T-cell (primary cell): ENCODE data around the gene SLC49A4. TPM values are rescaled to one million over a fixed set of nuclear protein-coding genes. Genes with fewer than 3 reads are reported as not detected.
A peak's percentile ranks its signal among the peaks of the same experiment; 100 is the strongest.

Experiments
- ATAC-seq, 4 experiments: fragments of 200-7000 bp in 3 of 4; fragments of 150-1000 bp in 1 of 4; cut with Tn5 transposase; replicated peaks in 1 of 4; 1 replicate in 3 of 4; 2 replicates in 1 of 4; pipeline ENCODE4 v1.10.0; 2021; ENCODE audit warnings: moderate library complexity in 3 of 4, mild to moderate bottlenecking in 2 of 4, moderate number of reproducible peaks in 1 of 4
- CTCF ChIA-PET, 2 donors: fragments of 300-600 bp; sonication (Branson Sonifier 250); formaldehyde crosslinking; loops; one replicate each; lab custom pipeline; 2022; ENCODE audit warnings: antibody characterized with exemption in 2 of 2; lab: Charles Lee
- POLR2A ChIA-PET, 2 donors: fragments of 300-600 bp; sonication (Branson Sonifier 250); formaldehyde crosslinking; loops; one replicate each; lab custom pipeline; 2022; ENCODE audit warnings: antibody characterized with exemption in 2 of 2; lab: Charles Lee
- DNase-seq, 35 experiments: peaks; one replicate each; pipeline versions ENCODE4 v3.0.0 to v3.0.0-alpha.2; 2013 to 2023
- H3K27ac ChIP-seq: one replicate; pipeline ENCODE4 v1.5.1; 2013; ENCODE audit warnings: low read length
- H3K27me3 ChIP-seq, 2 experiments: replicated peaks in 1 of 2; 1 replicate in 1 of 2; 2 replicates in 1 of 2; pipeline versions ENCODE4 v1.6.1 to v1.7.0; 2013; ENCODE audit warnings: low read length in 1 of 2, mixed read lengths in 1 of 2; ENCODE audit not compliant: control insufficient read depth in 2 of 2, insufficient read depth in 2 of 2; ENCODE audit errors: extremely low read depth in 1 of 2
- H3K36me3 ChIP-seq, 2 donors: 1 replicate in 1 of 2; 2 replicates in 1 of 2; pipeline versions ENCODE4 v1.6.1 to v1.7.0; 2013; ENCODE audit warnings: low read length in 1 of 2; ENCODE audit not compliant: control insufficient read depth in 2 of 2, insufficient read depth in 1 of 2; ENCODE audit errors: extremely low read depth in 1 of 2
- H3K4me1 ChIP-seq, 2 experiments: 1 replicate in 1 of 2; 2 replicates in 1 of 2; pipeline versions ENCODE4 v1.6.1 to v1.7.0; 2013; ENCODE audit warnings: low read length in 2 of 2, mixed read lengths in 1 of 2; ENCODE audit not compliant: insufficient read depth in 2 of 2, control insufficient read depth in 1 of 2; ENCODE audit errors: extremely low read depth in 1 of 2
- H3K4me3 ChIP-seq, 2 donors: 1 replicate in 1 of 2; 2 replicates in 1 of 2; pipeline versions ENCODE4 v1.5.1 to v1.7.0; 2013; ENCODE audit warnings: mild to moderate bottlenecking in 2 of 2, low read length in 1 of 2, moderate library complexity in 1 of 2; ENCODE audit not compliant: control insufficient read depth in 1 of 2; ENCODE audit errors: extremely low read depth in 1 of 2
- H3K9me3 ChIP-seq: 2 replicates; pipeline ENCODE4 v1.7.0; 2013
- H3K27ac Mint-ChIP-seq, 2 donors: one replicate each; pipeline ENCODE4 v1.8.0; 2020 to 2021; ENCODE audit warnings: mild to moderate bottlenecking in 2 of 2, mixed read lengths in 2 of 2
- H3K27me3 Mint-ChIP-seq, 2 donors: one replicate each; pipeline ENCODE4 v1.8.0; 2021 to 2022; ENCODE audit warnings: mixed read lengths in 2 of 2
- H3K36me3 Mint-ChIP-seq: one replicate; pipeline ENCODE4 v1.8.0; 2021; ENCODE audit warnings: mixed read lengths
- H3K4me1 Mint-ChIP-seq, 3 donors: one replicate each; pipeline ENCODE4 v1.8.0; 2020 to 2022; ENCODE audit warnings: mixed read lengths in 3 of 3, mild to moderate bottlenecking in 1 of 3
- H3K4me3 Mint-ChIP-seq, 3 donors: one replicate each; pipeline ENCODE4 v1.8.0; 2020 to 2022; ENCODE audit warnings: mild to moderate bottlenecking in 3 of 3, mixed read lengths in 3 of 3, moderate library complexity in 3 of 3
- H3K9me3 Mint-ChIP-seq, 3 donors: one replicate each; pipeline ENCODE4 v1.8.0; 2020 to 2022; ENCODE audit warnings: mixed read lengths in 3 of 3
- WGBS: methylation state at CpG from one replicate; pipeline ENCODE4 v1.1.5; 2013; ENCODE audit warnings: missing lambda C conversion rate; ENCODE audit not compliant: insufficient coverage; 5-methylcytosine and 5-hydroxymethylcytosine counted together
- total RNA-seq, 35 experiments: library from RNA in 6 of 35; stranded (reverse) in 6 of 35; fragments of 120-200 nt in 1 of 35; gene quantifications; one replicate each; pipeline versions ENCODE4 v1.2.1 to v1.2.4 and lab custom pipeline; 2013 to 2026

Gene SLC49A4
- total RNA-seq, 5 donors from 2014 or later (not counting 1 experiment from before 2014, with no cell fraction given): 6.6 to 8.3 (median 7.6) TPM

- peaks cover 64% of the 10 kb centered on the region for H3K36me3 Mint-ChIP-seq
- CTCF ChIA-PET: no interaction called here
- no CpG with 5 or more reads among the region's 4 CpGs for WGBS
These were observed 30.6 kb downstream of the SLC49A4 start for GRCh38 chr3:122825460-122825859.

GRCh38 chr3:122826278-122826677 lies 31.4 kb downstream of the SLC49A4 start:
- POLR2A ChIA-PET: interaction anchor here in 1 of 2 donors (0.6 kb wide), 1 partner anchor 1215 kb away, joined by 3 read pairs; no protein-coding TSS in a partner anchor
- ATAC-seq: no peak
- H3K27me3 ChIP-seq: no peaks in the 10 kb centered on the region
- H3K4me1 ChIP-seq: no peaks in the 10 kb centered on the region
- DNase-seq: no peak
- H3K9me3 ChIP-seq: no peaks in the 10 kb centered on the region
- no CpG with 5 or more reads among the region's 1 CpG for WGBS
- H3K27ac ChIP-seq: no peak overlapping the region
- H3K36me3 ChIP-seq: peaks cover 0 to 7% of the 10 kb centered on the region in 2 donors
- Mint-ChIP-seq H3K4me1 (no peaks in the 10 kb centered on the region), H3K36me3 (peaks cover 63% of the 10 kb centered on the region), H3K9me3 (no peaks in the 10 kb centered on the region), H3K4me3 (no peak overlapping the region), H3K27ac (no peak overlapping the region), H3K27me3 (no peaks in the 10 kb centered on the region)
- CTCF ChIA-PET: no interaction called here
- no peak overlapping the region for H3K4me3 ChIP-seq

More at GRCh38 chr3:122825460-122825859, 30.6 kb downstream of the SLC49A4 start:
- DNase-seq: no peak
- H3K9me3 Mint-ChIP-seq: no peaks in the 10 kb centered on the region
- no peak overlapping the region for H3K4me3 Mint-ChIP-seq
- POLR2A ChIA-PET: no interaction called here
- no peaks in the 10 kb centered on the region for H3K27me3 Mint-ChIP-seq
- Histone ChIP-seq H3K27me3 (no peaks in the 10 kb centered on the region), H3K4me3 (no peak overlapping the region), H3K36me3 (peaks cover 0 to 7% of the 10 kb centered on the region in 2 donors), H3K9me3 (no peaks in the 10 kb centered on the region), H3K4me1 (no peaks in the 10 kb centered on the region), H3K27ac (no peak overlapping the region)
- no peak for ATAC-seq
- no peak overlapping the region for H3K27ac Mint-ChIP-seq
- no peaks in the 10 kb centered on the region for H3K4me1 Mint-ChIP-seq

- 97% methylated on average over 3 of the region's 4 CpGs for WGBS
- Histone ChIP-seq H3K36me3 (peaks cover 0 to 8% of the 10 kb centered on the region in 2 donors), H3K4me1 (no peaks in the 10 kb centered on the region), H3K4me3 (no peak overlapping the region), H3K27me3 (no peaks in the 10 kb centered on the region), H3K27ac (no peak overlapping the region), H3K9me3 (no peaks in the 10 kb centered on the region)
- Mint-ChIP-seq H3K4me3 (no peak overlapping the region), H3K36me3 (peaks cover 56% of the 10 kb centered on the region), H3K4me1 (no peaks in the 10 kb centered on the region), H3K27me3 (no peaks in the 10 kb centered on the region), H3K9me3 (no peaks in the 10 kb centered on the region), H3K27ac (no peak overlapping the region)
- ATAC-seq (no peak), DNase-seq (no peak)
- ChIA-PET CTCF (no interaction called here), POLR2A (interaction anchor here in 1 of 2 donors (0.7 kb wide), 1 partner anchor 73 kb away, joined by 4 read pairs; no protein-coding TSS in a partner anchor)
These were observed 33.4 kb downstream of the SLC49A4 start for GRCh38 chr3:122828281-122828680.

GRCh38 chr3:122835590-122835989 lies 40.7 kb downstream of the SLC49A4 start:
- peaks cover 39% of the 10 kb centered on the region for H3K36me3 Mint-ChIP-seq
- Histone ChIP-seq H3K27me3 (no peaks in the 10 kb centered on the region), H3K27ac (no peak overlapping the region), H3K36me3 (peaks cover 0 to 2% of the 10 kb centered on the region in 2 donors), H3K4me1 (no peaks in the 10 kb centered on the region), H3K9me3 (no peaks in the 10 kb centered on the region), H3K4me3 (no peak overlapping the region)
- H3K4me1 Mint-ChIP-seq: no peaks in the 10 kb centered on the region
- no peak overlapping the region for H3K4me3 Mint-ChIP-seq
- no peak for ATAC-seq
- WGBS: no CpG with 5 or more reads among the region's 2 CpGs
- no peaks in the 10 kb centered on the region for H3K27me3 Mint-ChIP-seq
- no peak overlapping the region for H3K27ac Mint-ChIP-seq
- H3K9me3 Mint-ChIP-seq: peaks cover 0 to 4% (median 0%) of the 10 kb centered on the region in 3 donors
- CTCF ChIA-PET: no interaction called here
- POLR2A ChIA-PET: interaction anchor here in 1 of 2 donors (0.6 kb wide), 1 partner anchor 205 kb away, joined by 4 read pairs; no protein-coding TSS in a partner anchor
- DNase-seq: no peak

GRCh38 chr3:122843604-122844003 lies 48.7 kb downstream of the SLC49A4 start:
- no peaks in the 10 kb centered on the region for H3K4me1 ChIP-seq
- H3K9me3 ChIP-seq: no peaks in the 10 kb centered on the region
- ChIA-PET POLR2A (no interaction called here), CTCF (no interaction called here)
- DNase-seq (peak in 1 of 35 experiments; percentile 2), ATAC-seq (no peak)
- H3K4me3 ChIP-seq: no peak overlapping the region
- Mint-ChIP-seq H3K9me3 (peaks cover 0 to under 1% (median 0%) of the 10 kb centered on the region in 3 donors), H3K27ac (no peak overlapping the region), H3K4me3 (peak overlapping the region in 1 of 3 donors; percentile 42), H3K36me3 (peaks cover 33% of the 10 kb centered on the region), H3K4me1 (peaks cover 2 to 10% (median 4%) of the 10 kb centered on the region in 3 donors), H3K27me3 (no peaks in the 10 kb centered on the region)
- H3K27me3 ChIP-seq: no peaks in the 10 kb centered on the region
- no peak overlapping the region for H3K27ac ChIP-seq
- WGBS: 40% methylated on average over 3 of the region's 3 CpGs
- H3K36me3 ChIP-seq: peaks cover 0 to 3% of the 10 kb centered on the region in 2 donors

- Histone ChIP-seq H3K27ac (no peak overlapping the region), H3K4me1 (no peaks in the 10 kb centered on the region), H3K36me3 (peaks cover 0 to 4% of the 10 kb centered on the region in 2 donors), H3K9me3 (no peaks in the 10 kb centered on the region), H3K27me3 (no peaks in the 10 kb centered on the region), H3K4me3 (no peak overlapping the region)
- Mint-ChIP-seq H3K4me1 (no peaks in the 10 kb centered on the region), H3K27me3 (no peaks in the 10 kb centered on the region), H3K4me3 (no peak overlapping the region), H3K27ac (no peak overlapping the region), H3K9me3 (no peaks in the 10 kb centered on the region), H3K36me3 (peaks cover 41% of the 10 kb centered on the region)
- DNase-seq: no peak
- no peak for ATAC-seq
- ChIA-PET POLR2A (interaction anchor here in 1 of 2 donors (0.7 kb wide), 1 partner anchor 486 kb away, joined by 7 read pairs; no protein-coding TSS in a partner anchor), CTCF (no interaction called here)
- no CpG with 5 or more reads among the region's 1 CpG for WGBS
These were observed 62.1 kb downstream of the SLC49A4 start for GRCh38 chr3:122857019-122857418.
